K562 (cell line): Measurements from ENCODE around the gene SPTBN4. TPM values are rescaled to one million over a fixed set of nuclear protein-coding genes. Genes with fewer than 3 reads are reported as not detected.

Source experiments
- CBX5 ChIP-seq: IDR thresholded peaks from 2 replicates; pipeline ENCODE4 v1.6.1; 2014; ENCODE audit warnings: low read depth, borderline replicate concordance
- DIDO1 ChIP-seq: fragments of 450-650 bp; IDR thresholded peaks from 2 replicates; pipeline ENCODE4 v1.6.1; 2016; ENCODE audit warnings: low read depth, missing biosample characterization, missing genetic modification characterization
- FOXK1 ChIP-seq: sonication (generic); formaldehyde crosslinking; IDR thresholded peaks from 2 replicates; pipeline ENCODE4 v1.8.0; 2022; ENCODE audit warnings: missing genetic modification reagents, mild to moderate bottlenecking, borderline replicate concordance
- HDGF ChIP-seq: fragments of 450-650 bp; IDR thresholded peaks from 2 replicates; pipeline ENCODE4 v1.6.1; 2016
- HNRNPL ChIP-seq: fragments of 200-400 bp; formaldehyde crosslinking; IDR thresholded peaks from 2 replicates; pipeline ENCODE4 v1.6.1; 2017; ENCODE audit warnings: low read depth, mild to moderate bottlenecking, low read length
- JUN ChIP-seq, 2 experiments: sonication (generic) in 1 of 2; formaldehyde crosslinking in 1 of 2; IDR thresholded peaks; 2 replicates each; pipeline versions ENCODE4 v1.6.1 to v1.8.0; 2012 to 2022; ENCODE audit warnings: borderline replicate concordance in 2 of 2, mild to moderate bottlenecking in 2 of 2, improper control_type of control experiment in 1 of 2, low read depth in 1 of 2, low read length in 1 of 2, missing genetic modification reagents in 1 of 2
- KAT2B ChIP-seq: IDR thresholded peaks from one replicate; pipeline ENCODE4 v1.6.1; 2012; ENCODE audit warnings: low read depth, mild to moderate bottlenecking, control low read depth, inconsistent platforms, low read length, moderate library complexity
- LEF1 ChIP-seq: fragments of 450-650 bp; IDR thresholded peaks from 2 replicates; pipeline ENCODE4 v1.6.1; 2016; ENCODE audit warnings: mild to moderate bottlenecking
- MBD1 ChIP-seq: fragments of 250-450 bp; sonication (Bioruptor Pico); IDR thresholded peaks from 2 replicates; pipeline ENCODE4 v1.8.0; 2022; ENCODE audit warnings: inconsistent platforms
- MXD1 ChIP-seq: fragments of 250-450 bp; sonication (Bioruptor Pico); IDR thresholded peaks from 2 replicates; pipeline ENCODE4 v1.8.0; 2021; ENCODE audit warnings: borderline replicate concordance, mild to moderate bottlenecking, moderate library complexity; ENCODE audit not compliant: poor library complexity, severe bottlenecking
- POLR2H ChIP-seq: IDR thresholded peaks from 2 replicates; pipeline ENCODE4 v1.6.1; 2016; ENCODE audit warnings: missing genetic modification characterization, low read depth, mild to moderate bottlenecking, control low read depth, missing compliant biosample characterization, moderate library complexity
- POLR3G ChIP-seq: IDR thresholded peaks from 2 replicates; pipeline ENCODE4 v1.6.1; 2011; ENCODE audit not compliant: insufficient read length, insufficient replicate concordance; ENCODE audit errors: extremely low read depth
- RAD21 ChIP-seq, 2 experiments: fragments of 250-450 bp in 1 of 2; fragments of 450-650 bp in 1 of 2; sonication (Bioruptor Pico) in 1 of 2; formaldehyde crosslinking in 1 of 2; IDR thresholded peaks in 1 of 2; conservative IDR thresholded peaks in 1 of 2; 2 replicates each; pipeline versions ENCODE4 v1.4.0 to v1.8.0; 2020 to 2022; ENCODE audit warnings: mild to moderate bottlenecking in 2 of 2, moderate library complexity in 1 of 2
- TBP ChIP-seq: optimal IDR thresholded peaks from 2 replicates; pipeline ENCODE3; 2011; ENCODE audit warnings: low read depth, low read length, improper control_type of control experiment
- TCF15 ChIP-seq: fragments of 250-450 bp; sonication (Bioruptor Pico); IDR thresholded peaks from 2 replicates; pipeline ENCODE4 v1.8.0; 2022; ENCODE audit warnings: moderate library complexity, mild to moderate bottlenecking, inconsistent platforms
- ZBTB5 ChIP-seq: fragments of 450-650 bp; IDR thresholded peaks from 2 replicates; pipeline ENCODE4 v1.6.1; 2017; ENCODE audit warnings: antibody characterized with exemption
- ZNF12 ChIP-seq: sonication (generic); formaldehyde crosslinking; IDR thresholded peaks from 2 replicates; pipeline ENCODE4 v1.4.0; 2020; ENCODE audit warnings: mild to moderate bottlenecking, missing genetic modification reagents
- ZNF395 ChIP-seq: fragments of 200-800 bp; sonication (Bioruptor generic); IDR thresholded peaks from 2 replicates; pipeline ENCODE4 v1.6.1; 2017; ENCODE audit warnings: missing genetic modification characterization, missing compliant biosample characterization
- ZNF398 ChIP-seq: fragments of 250-450 bp; sonication (Bioruptor Pico); IDR thresholded peaks from 2 replicates; pipeline ENCODE4 v1.8.0; 2021; ENCODE audit warnings: moderate library complexity, mild to moderate bottlenecking, inconsistent platforms
- ZSCAN32 ChIP-seq: fragments of 450-650 bp; formaldehyde crosslinking; IDR thresholded peaks from 2 replicates; pipeline ENCODE4 v1.4.0; 2020; ENCODE audit warnings: mild to moderate bottlenecking, moderate library complexity
- polyA plus RNA-seq, 8 experiments: library from polyadenylated mRNA; depleted of rRNA in 4 of 8; stranded (reverse) in 5 of 8; unstranded in 3 of 8; fragments of >200 nt; fragmentation: Nextera tagmentation in 2 of 8; fragmentation: Illumina TruSeq in 1 of 8; extraction: Ambion mirVana in 2 of 8; extraction: Trizol in 1 of 8; gene quantifications; 2 replicates each; pipeline versions ENCODE4 v1.2.1 to v1.2.3, GENCODE V29; 2011 to 2014; ENCODE audit warnings: inconsistent platforms in 1 of 8, missing spikeins in 1 of 8
- total RNA-seq, 7 experiments: library from RNA; depleted of rRNA in 6 of 7; stranded (reverse); fragments of >200 nt in 6 of 7; fragmentation: Illumina TruSeq in 2 of 7; extraction: Trizol in 2 of 7; gene quantifications; 2 replicates each; pipeline versions ENCODE4 v1.2.1 to v1.2.3, GENCODE V29; 2011 to 2021; ENCODE audit warnings: low replicate concordance in 1 of 7

SPTBN4 gene
- total and polyA plus RNA-seq, 9 of the 15 experiments (the other 6 are each of a cell fraction or from before 2014, with no cell fraction given) = 0.01 to 1.5 (median 0.86) TPM

- TF ChIP-seq HNRNPL = no peak
- 0 out of 2 replicates have a peak, but pooled peaks have one; percentile 17 for TF ChIP-seq JUN (IDR thresholded peaks at IDR 0.05; ENCODE audit: borderline replicate concordance, low read depth, low read length)
- TF ChIP-seq JUN (CRISPR knock-in tag; IDR thresholded peaks at IDR 0.05; ENCODE audit: borderline replicate concordance) = no peak
- no peak for TF ChIP-seq DIDO1 (tag)
- TF ChIP-seq CBX5 = no peak
- TF ChIP-seq RAD21 (CRISPR knock-in tag; conservative IDR thresholded peaks at IDR 0.05 in 1 of 2, IDR thresholded peaks at IDR 0.05 in 1 of 2) = no peak
- no peak for TF ChIP-seq ZNF398 (CRISPR knock-in tag)
- TF ChIP-seq TCF15 (CRISPR knock-in tag) = no peak
- no peak for TF ChIP-seq POLR3G
- TF ChIP-seq MBD1 (CRISPR knock-in tag) = no peak
- TF ChIP-seq ZNF395 = peak; percentile 74
- no peak for TF ChIP-seq POLR2H (tag)
- no peak for TF ChIP-seq KAT2B
- no peak for TF ChIP-seq HDGF
- TF ChIP-seq TBP = no peak
- no peak for TF ChIP-seq ZBTB5
- no peak for TF ChIP-seq LEF1
- no peak for TF ChIP-seq FOXK1
- no peak for TF ChIP-seq ZSCAN32
- TF ChIP-seq MXD1 (CRISPR knock-in tag) = no peak
- no peak for TF ChIP-seq ZNF12 (CRISPR knock-in tag)
These were observed 111.7 kb downstream of the SPTBN4 start (continued) for GRCh38 chr19:40578442-40578908.
